CD4-positive, alpha-beta memory T cell (primary cell): Measurements from ENCODE around the gene VPS39. TPM values are rescaled to one million over a fixed set of nuclear protein-coding genes. Genes with fewer than 3 reads are reported as not detected.

Source experiments
- CTCF ChIA-PET: fragments of 350-600 bp; sonication (Branson Sonifier 250); formaldehyde crosslinking; loops from one replicate; lab custom pipeline; 2021; ENCODE audit warnings: inconsistent platforms; ENCODE audit not compliant: partially characterized antibody; lab: Charles Lee
- POLR2A ChIA-PET: fragments of 350-600 bp; sonication (Branson Sonifier 250); formaldehyde crosslinking; loops from one replicate; lab custom pipeline; 2021; ENCODE audit not compliant: partially characterized antibody; lab: Charles Lee
- DNase-seq, 5 donors: peaks; one replicate each; pipeline versions ENCODE4 v3.0.0 to v3.0.0-alpha.2; 2020 to 2022; ENCODE audit warnings: mixed read lengths in 1 of 5
- H3K27ac ChIP-seq: one replicate; pipeline ENCODE4 v1.7.0; 2013; ENCODE audit warnings: low read depth, low read length
- H3K27me3 ChIP-seq: 2 replicates; pipeline ENCODE4 v1.7.0; 2013; ENCODE audit warnings: mild to moderate bottlenecking, low read length, moderate library complexity; ENCODE audit not compliant: insufficient read depth
- H3K36me3 ChIP-seq: 2 replicates; pipeline ENCODE4 v1.7.0; 2013; ENCODE audit warnings: mild to moderate bottlenecking, low read length, moderate library complexity; ENCODE audit not compliant: insufficient read depth
- H3K4me1 ChIP-seq: 2 replicates; pipeline ENCODE4 v1.7.0; 2013; ENCODE audit warnings: mild to moderate bottlenecking, low read length, moderate library complexity; ENCODE audit not compliant: insufficient read depth
- H3K4me3 ChIP-seq, 2 donors: one replicate each; pipeline ENCODE4 v1.7.0; 2013; ENCODE audit warnings: low read length in 2 of 2, mild to moderate bottlenecking in 1 of 2
- H3K9me3 ChIP-seq, 2 donors: one replicate each; pipeline ENCODE4 v1.7.0; 2013; ENCODE audit warnings: low read length in 2 of 2, control low read depth in 1 of 2; ENCODE audit not compliant: control insufficient read depth in 1 of 2
- H3K27ac Mint-ChIP-seq, 7 donors: one replicate each; pipeline ENCODE4 v1.8.0; 2020 to 2021; ENCODE audit warnings: mixed read lengths in 7 of 7, mild to moderate bottlenecking in 6 of 7, inconsistent platforms in 3 of 7, moderate library complexity in 3 of 7
- H3K27me3 Mint-ChIP-seq, 2 donors: one replicate each; pipeline ENCODE4 v1.8.0; 2020 to 2021; ENCODE audit warnings: mixed read lengths in 2 of 2
- H3K36me3 Mint-ChIP-seq, 2 donors: one replicate each; pipeline ENCODE4 v1.8.0; 2020 to 2021; ENCODE audit warnings: mixed read lengths in 2 of 2, inconsistent platforms in 1 of 2, mild to moderate bottlenecking in 1 of 2
- H3K4me1 Mint-ChIP-seq, 4 donors: one replicate each; pipeline ENCODE4 v1.8.0; 2020 to 2021; ENCODE audit warnings: mixed read lengths in 4 of 4, mild to moderate bottlenecking in 1 of 4
- H3K4me3 Mint-ChIP-seq, 8 donors: one replicate each; pipeline ENCODE4 v1.8.0; 2020 to 2021; ENCODE audit warnings: mixed read lengths in 8 of 8, mild to moderate bottlenecking in 7 of 8, moderate library complexity in 6 of 8, inconsistent platforms in 3 of 8
- H3K9me3 Mint-ChIP-seq, 8 donors: one replicate each; pipeline ENCODE4 v1.8.0; 2020 to 2021; ENCODE audit warnings: mixed read lengths in 8 of 8, mild to moderate bottlenecking in 5 of 8, inconsistent platforms in 3 of 8, moderate library complexity in 1 of 8
- intact Hi-C: fragments of 100-400 bp; cut with micrococcal nuclease; formaldehyde crosslinking; loops from one replicate; pipeline ENCODE4 v1.15.1; 2023
- polyA plus RNA-seq, 2 donors: library from polyadenylated mRNA; unstranded; fragments of 300-500 nt; fragmentation: Illumina TruSeq; gene quantifications; one replicate each; pipeline ENCODE4 v1.2.3, GENCODE V29; 2021
- total RNA-seq, 2 experiments: library from RNA; stranded (reverse); gene quantifications; one replicate each; pipeline ENCODE4 v1.2.3, GENCODE V29; 2021

VPS39 gene, protein sequence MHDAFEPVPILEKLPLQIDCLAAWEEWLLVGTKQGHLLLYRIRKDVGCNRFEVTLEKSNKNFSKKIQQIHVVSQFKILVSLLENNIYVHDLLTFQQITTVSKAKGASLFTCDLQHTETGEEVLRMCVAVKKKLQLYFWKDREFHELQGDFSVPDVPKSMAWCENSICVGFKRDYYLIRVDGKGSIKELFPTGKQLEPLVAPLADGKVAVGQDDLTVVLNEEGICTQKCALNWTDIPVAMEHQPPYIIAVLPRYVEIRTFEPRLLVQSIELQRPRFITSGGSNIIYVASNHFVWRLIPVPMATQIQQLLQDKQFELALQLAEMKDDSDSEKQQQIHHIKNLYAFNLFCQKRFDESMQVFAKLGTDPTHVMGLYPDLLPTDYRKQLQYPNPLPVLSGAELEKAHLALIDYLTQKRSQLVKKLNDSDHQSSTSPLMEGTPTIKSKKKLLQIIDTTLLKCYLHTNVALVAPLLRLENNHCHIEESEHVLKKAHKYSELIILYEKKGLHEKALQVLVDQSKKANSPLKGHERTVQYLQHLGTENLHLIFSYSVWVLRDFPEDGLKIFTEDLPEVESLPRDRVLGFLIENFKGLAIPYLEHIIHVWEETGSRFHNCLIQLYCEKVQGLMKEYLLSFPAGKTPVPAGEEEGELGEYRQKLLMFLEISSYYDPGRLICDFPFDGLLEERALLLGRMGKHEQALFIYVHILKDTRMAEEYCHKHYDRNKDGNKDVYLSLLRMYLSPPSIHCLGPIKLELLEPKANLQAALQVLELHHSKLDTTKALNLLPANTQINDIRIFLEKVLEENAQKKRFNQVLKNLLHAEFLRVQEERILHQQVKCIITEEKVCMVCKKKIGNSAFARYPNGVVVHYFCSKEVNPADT
- total RNA-seq (100 to 1,000 TPM; 114 to 120 TPM), polyA plus RNA-seq (10 to 100 TPM; 21.2 to 39.1 TPM)

DNA sequence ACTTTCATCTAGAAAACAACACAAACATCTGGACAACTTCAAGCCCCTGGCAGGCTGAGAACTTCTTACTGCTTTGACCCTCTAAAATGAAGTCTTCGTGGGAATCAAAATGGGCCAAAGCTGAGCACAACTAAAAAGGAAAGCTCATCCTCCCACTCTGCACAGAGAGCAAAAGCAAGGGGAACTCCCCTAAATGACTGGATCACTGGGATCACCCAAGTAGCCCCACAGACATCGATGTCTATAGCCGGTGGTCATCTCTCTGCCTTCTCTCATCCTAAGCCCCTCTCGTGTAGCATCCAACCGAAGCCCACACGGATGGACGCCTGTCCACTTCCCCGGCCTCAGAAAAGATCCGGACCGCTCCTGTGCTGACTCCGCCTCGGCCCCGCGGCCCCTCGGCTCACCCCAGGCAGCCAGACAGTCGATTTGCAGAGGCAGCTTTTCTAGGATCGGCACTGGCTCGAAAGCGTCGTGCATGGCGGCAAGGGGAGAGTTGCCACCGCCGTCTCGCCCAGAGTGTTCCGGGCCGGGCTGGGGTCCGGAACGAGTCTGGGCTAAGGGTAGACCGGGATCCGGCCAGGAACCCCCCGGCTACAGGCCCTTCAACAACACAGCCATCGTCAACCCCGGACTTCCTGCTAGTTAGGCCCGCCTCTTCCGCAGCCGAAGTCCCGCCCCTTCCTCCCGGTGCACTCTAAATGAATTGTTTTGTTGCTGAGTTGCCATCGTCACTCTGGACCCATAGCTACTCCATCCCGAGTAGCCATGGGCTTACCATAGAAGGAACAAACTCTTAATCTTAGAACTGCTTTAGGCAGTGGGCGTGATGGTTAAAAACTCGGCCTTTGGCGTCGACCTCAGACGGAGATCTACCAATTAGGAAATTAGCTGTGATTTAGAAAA is at the start of gene VPS39:
Gene VPS39 (minus strand): TSS at position 631 of the 906 bp plus-strand sequence. CDS start 151 bp downstream, at position 480.
- Histone ChIP-seq H3K27me3 (no peaks in the 10 kb centered on the region), H3K36me3 (peaks cover 15% of the 10 kb centered on the region), H3K4me1 (peaks cover 34% of the 10 kb centered on the region), H3K4me3 (peak within 1 kb of the TSS; percentile 70 to 94), H3K27ac (peak within 1 kb of the TSS; percentile 94), H3K9me3 (no peaks in the 10 kb centered on the region)
- H3K4me3 Mint-ChIP-seq: peak within 1 kb of the TSS; percentile 95 to 98 (median 96)
- peak; percentile 78 to 88 (median 81) for DNase-seq
- peak within 1 kb of the TSS; percentile 79 to 98 (median 96) for H3K27ac Mint-ChIP-seq
- H3K36me3 Mint-ChIP-seq: peaks cover 16 to 36% of the 10 kb centered on the region in 2 donors
- ChIA-PET CTCF (interaction anchor here (1.1 to 1.3 kb wide), 2 partner anchors 124 to 126 kb away, joined by 3 read pairs; no protein-coding TSS in a partner anchor), POLR2A (interaction anchor here (0.8 to 3.4 kb wide), 9 partner anchors 9 to 1592 kb away, joined by 3 to 20 read pairs (median 4); partner anchors contain the start of genes GANC, SERINC4, SNAP23 and TMEM87A)
- intact Hi-C loops: loop anchor here (1.0 kb wide), 1 partner anchor 65 kb away; the partner anchor contains the start of genes GANC and TMEM87A
- H3K27me3 Mint-ChIP-seq: no peaks in the 10 kb centered on the region
- H3K4me1 Mint-ChIP-seq: peaks cover 31 to 44% (median 37%) of the 10 kb centered on the region in 4 donors
- H3K9me3 Mint-ChIP-seq: no peaks in the 10 kb centered on the region

GRCh38 chr15:42253300-42253699 is 45.2 kb upstream of the VPS39 start:
- H3K27me3 ChIP-seq: no peaks in the 10 kb centered on the region
- ChIA-PET POLR2A (no interaction called here), CTCF (interaction anchor here (0.9 kb wide), 1 partner anchor 1664 kb away, joined by 3 read pairs; no protein-coding TSS in a partner anchor)
- H3K27ac ChIP-seq: no peak overlapping the region
- Mint-ChIP-seq H3K36me3 (peaks cover 37 to 43% of the 10 kb centered on the region in 2 donors), H3K27me3 (no peaks in the 10 kb centered on the region), H3K27ac (peak overlapping the region in 2 of 7 donors; percentile 11 to 38), H3K4me3 (no peak overlapping the region), H3K4me1 (peaks cover 4 to 11% (median 9%) of the 10 kb centered on the region in 4 donors), H3K9me3 (peaks cover 0 to 9% (median under 1%) of the 10 kb centered on the region in 8 donors)
- no peak for DNase-seq
- H3K4me3 ChIP-seq: no peak overlapping the region
- H3K36me3 ChIP-seq: peaks cover 17% of the 10 kb centered on the region
- H3K9me3 ChIP-seq: no peaks in the 10 kb centered on the region
- intact Hi-C loops: no loop called here
- no peaks in the 10 kb centered on the region for H3K4me1 ChIP-seq

GRCh38 chr15:42240823-42241222 is 32.7 kb upstream of the VPS39 start:
- H3K4me1 ChIP-seq: no peaks in the 10 kb centered on the region
- H3K4me1 Mint-ChIP-seq: peaks cover 6 to 12% (median 11%) of the 10 kb centered on the region in 4 donors
- no peaks in the 10 kb centered on the region for H3K27me3 Mint-ChIP-seq
- no peaks in the 10 kb centered on the region for H3K9me3 Mint-ChIP-seq
- no peak overlapping the region for H3K4me3 Mint-ChIP-seq
- intact Hi-C loops: no loop called here
- ChIA-PET CTCF (no interaction called here), POLR2A (no interaction called here)
- peak overlapping the region in 2 of 7 donors; percentile 24 to 52 for H3K27ac Mint-ChIP-seq
- no peak overlapping the region for H3K4me3 ChIP-seq
- peaks cover 38 to 62% of the 10 kb centered on the region in 2 donors for H3K36me3 Mint-ChIP-seq
- no peaks in the 10 kb centered on the region for H3K9me3 ChIP-seq
- no peak overlapping the region for H3K27ac ChIP-seq
- H3K36me3 ChIP-seq: peaks cover 29% of the 10 kb centered on the region
- H3K27me3 ChIP-seq: no peaks in the 10 kb centered on the region
- no peak for DNase-seq

- intact Hi-C loops: no loop called here
- H3K9me3 Mint-ChIP-seq: no peaks in the 10 kb centered on the region
- H3K36me3 ChIP-seq: peaks cover 29% of the 10 kb centered on the region
- peak overlapping the region in 4 of 7 donors; percentile 7 to 64 (median 24) for H3K27ac Mint-ChIP-seq
- H3K4me3 Mint-ChIP-seq: no peak overlapping the region
- peaks cover 5 to 14% (median 9%) of the 10 kb centered on the region in 4 donors for H3K4me1 Mint-ChIP-seq
- no peaks in the 10 kb centered on the region for H3K9me3 ChIP-seq
- no peaks in the 10 kb centered on the region for H3K4me1 ChIP-seq
- H3K27ac ChIP-seq: no peak overlapping the region
- H3K27me3 ChIP-seq: no peaks in the 10 kb centered on the region
- H3K4me3 ChIP-seq: no peak overlapping the region
- peaks cover 45 to 68% of the 10 kb centered on the region in 2 donors for H3K36me3 Mint-ChIP-seq
- DNase-seq: no peak
- ChIA-PET CTCF (no interaction called here), POLR2A (no interaction called here)
- no peaks in the 10 kb centered on the region for H3K27me3 Mint-ChIP-seq
Observed at GRCh38 chr15:42239528-42240182, 31.6 kb upstream of the VPS39 start.

- no peak overlapping the region for H3K4me3 Mint-ChIP-seq
- H3K4me1 Mint-ChIP-seq: peaks cover 0 to 9% (median 3%) of the 10 kb centered on the region in 4 donors
- DNase-seq: no peak
- peak overlapping the region in 3 of 7 donors; percentile 15 to 44 (median 31) for H3K27ac Mint-ChIP-seq
- H3K4me3 ChIP-seq: no peak overlapping the region
- H3K4me1 ChIP-seq: no peaks in the 10 kb centered on the region
- H3K9me3 Mint-ChIP-seq: no peaks in the 10 kb centered on the region
- ChIA-PET POLR2A (no interaction called here), CTCF (interaction anchor here (1.3 kb wide), 1 partner anchor 12 kb away, joined by 3 read pairs; no protein-coding TSS in a partner anchor)
- no peaks in the 10 kb centered on the region for H3K27me3 ChIP-seq
- peaks cover 40% of the 10 kb centered on the region for H3K36me3 ChIP-seq
- H3K27ac ChIP-seq: no peak overlapping the region
- H3K9me3 ChIP-seq: no peaks in the 10 kb centered on the region
- peaks cover 49 to 77% of the 10 kb centered on the region in 2 donors for H3K36me3 Mint-ChIP-seq
- intact Hi-C loops: no loop called here
- H3K27me3 Mint-ChIP-seq: no peaks in the 10 kb centered on the region
Observed at GRCh38 chr15:42233107-42233506, 25.0 kb upstream of the VPS39 start.

- Mint-ChIP-seq H3K27me3 (no peaks in the 10 kb centered on the region), H3K27ac (peak overlapping the region in 1 of 7 donors; percentile 4), H3K4me3 (no peak overlapping the region), H3K9me3 (no peaks in the 10 kb centered on the region), H3K36me3 (peaks cover 48 to 76% of the 10 kb centered on the region in 2 donors), H3K4me1 (peaks cover 0 to 9% (median 3%) of the 10 kb centered on the region in 4 donors)
- DNase-seq: no peak
- peaks cover 41% of the 10 kb centered on the region for H3K36me3 ChIP-seq
- no peaks in the 10 kb centered on the region for H3K27me3 ChIP-seq
- H3K27ac ChIP-seq: no peak overlapping the region
- H3K9me3 ChIP-seq: no peaks in the 10 kb centered on the region
- H3K4me3 ChIP-seq: no peak overlapping the region
- CTCF ChIA-PET: interaction anchor here (1.4 kb wide), 1 partner anchor 10 kb away, joined by 3 read pairs; no protein-coding TSS in a partner anchor
- intact Hi-C loops: no loop called here
- POLR2A ChIA-PET: no interaction called here
- no peaks in the 10 kb centered on the region for H3K4me1 ChIP-seq
Observed at GRCh38 chr15:42232606-42233005, 24.5 kb upstream of the VPS39 start.
